Endothelial cell (in vitro differentiated cells): ENCODE results near the gene CEP85. TPM values are rescaled to one million over a fixed set of nuclear protein-coding genes. Genes with fewer than 3 reads are reported as not detected.

ENCODE experiments used
- DNase-seq: peaks from one replicate; pipeline ENCODE4 v3.0.0; 2021; ENCODE audit warnings: low spot score
- H3K27ac Mint-ChIP-seq: one replicate; pipeline ENCODE4 v1.8.0; 2021; ENCODE audit warnings: mixed read lengths, inconsistent platforms; ENCODE audit not compliant: unreplicated experiment
- H3K27me3 Mint-ChIP-seq: one replicate; pipeline ENCODE4 v1.8.0; 2021; ENCODE audit warnings: mild to moderate bottlenecking, moderate library complexity, mixed read lengths, inconsistent platforms; ENCODE audit not compliant: unreplicated experiment
- H3K36me3 Mint-ChIP-seq: one replicate; pipeline ENCODE4 v1.8.0; 2021; ENCODE audit warnings: mild to moderate bottlenecking, low read depth, mixed read lengths, inconsistent platforms; ENCODE audit not compliant: unreplicated experiment
- H3K4me1 Mint-ChIP-seq: one replicate; pipeline ENCODE4 v1.8.0; 2021; ENCODE audit warnings: mild to moderate bottlenecking, mixed read lengths, inconsistent platforms; ENCODE audit not compliant: unreplicated experiment
- H3K4me3 Mint-ChIP-seq: one replicate; pipeline ENCODE4 v1.8.0; 2021; ENCODE audit warnings: mild to moderate bottlenecking, mixed read lengths, inconsistent platforms; ENCODE audit not compliant: unreplicated experiment
- H3K9me3 Mint-ChIP-seq: one replicate; pipeline ENCODE4 v1.8.0; 2021; ENCODE audit warnings: mixed read lengths, inconsistent platforms; ENCODE audit not compliant: unreplicated experiment
- CTCF ChIP-seq: fragments of 200-600 bp; sonication (generic); IDR thresholded peaks from one replicate; pipeline ENCODE4 v1.5.0; 2021; ENCODE audit warnings: antibody characterized with exemption; ENCODE audit not compliant: unreplicated experiment
- total RNA-seq: library from RNA; stranded (reverse); fragmentation: NEBNext Ultra II Directional; extraction: Animal tissue kit (Norgen Biotek cat#: 25700); gene quantifications from one replicate; pipeline ENCODE4 v1.2.1, GENCODE V29; 2021; ENCODE audit not compliant: unreplicated experiment

CEP85 gene
- total RNA-seq, 1 donor from 2014 or later, result 9.7 TPM

- no peaks in the 10 kb centered on the region for H3K9me3 Mint-ChIP-seq
- no peak for TF ChIP-seq CTCF
- H3K36me3 Mint-ChIP-seq, result peaks cover 24% of the 10 kb centered on the region
- H3K27me3 Mint-ChIP-seq, result peaks cover 10% of the 10 kb centered on the region
- no peak for DNase-seq
- peaks cover 29% of the 10 kb centered on the region for H3K4me1 Mint-ChIP-seq
- H3K4me3 Mint-ChIP-seq, result no peak overlapping the region
- no peak overlapping the region for H3K27ac Mint-ChIP-seq
Measured at GRCh38 chr1:26277719-26278118, 43.7 kb downstream of the CEP85 start.

DNA sequence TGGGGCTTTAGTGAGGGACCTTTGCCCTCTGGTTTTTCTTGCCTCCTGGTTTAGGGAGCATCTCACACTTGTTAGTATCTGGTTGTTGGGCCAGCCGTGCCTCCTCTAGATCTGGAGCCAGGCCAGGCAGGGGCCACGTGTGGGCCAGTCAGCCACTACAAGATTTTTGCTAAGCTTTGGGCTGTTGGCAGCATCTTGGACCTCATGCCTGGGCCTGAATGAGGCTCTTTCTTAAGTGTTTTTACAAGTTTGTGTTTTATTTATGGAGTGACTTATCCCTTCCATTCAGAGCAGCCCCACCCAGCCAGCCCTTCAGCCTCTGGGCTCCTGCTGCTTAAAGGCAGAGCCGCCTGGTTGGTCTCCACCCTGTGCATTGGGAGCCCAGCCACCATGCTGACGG, 44.3 kb downstream of the CEP85 start:
- Mint-ChIP-seq H3K27me3 (peaks cover 12% of the 10 kb centered on the region), H3K4me1 (peaks cover 29% of the 10 kb centered on the region), H3K9me3 (no peaks in the 10 kb centered on the region), H3K4me3 (no peak overlapping the region), H3K36me3 (peaks cover 20% of the 10 kb centered on the region), H3K27ac (no peak overlapping the region)
- DNase-seq, result no peak
- TF ChIP-seq CTCF, result no peak

GRCh38 chr1:26278724-26279455, 44.9 kb downstream of the CEP85 start:
- no peaks in the 10 kb centered on the region for H3K9me3 Mint-ChIP-seq
- peak overlapping the region; percentile 93 for H3K4me3 Mint-ChIP-seq
- no peak overlapping the region for H3K27ac Mint-ChIP-seq
- H3K36me3 Mint-ChIP-seq, result peaks cover 22% of the 10 kb centered on the region
- no peak for DNase-seq
- peaks cover 15% of the 10 kb centered on the region for H3K27me3 Mint-ChIP-seq
- TF ChIP-seq CTCF, result no peak
- peaks cover 29% of the 10 kb centered on the region for H3K4me1 Mint-ChIP-seq

DNA sequence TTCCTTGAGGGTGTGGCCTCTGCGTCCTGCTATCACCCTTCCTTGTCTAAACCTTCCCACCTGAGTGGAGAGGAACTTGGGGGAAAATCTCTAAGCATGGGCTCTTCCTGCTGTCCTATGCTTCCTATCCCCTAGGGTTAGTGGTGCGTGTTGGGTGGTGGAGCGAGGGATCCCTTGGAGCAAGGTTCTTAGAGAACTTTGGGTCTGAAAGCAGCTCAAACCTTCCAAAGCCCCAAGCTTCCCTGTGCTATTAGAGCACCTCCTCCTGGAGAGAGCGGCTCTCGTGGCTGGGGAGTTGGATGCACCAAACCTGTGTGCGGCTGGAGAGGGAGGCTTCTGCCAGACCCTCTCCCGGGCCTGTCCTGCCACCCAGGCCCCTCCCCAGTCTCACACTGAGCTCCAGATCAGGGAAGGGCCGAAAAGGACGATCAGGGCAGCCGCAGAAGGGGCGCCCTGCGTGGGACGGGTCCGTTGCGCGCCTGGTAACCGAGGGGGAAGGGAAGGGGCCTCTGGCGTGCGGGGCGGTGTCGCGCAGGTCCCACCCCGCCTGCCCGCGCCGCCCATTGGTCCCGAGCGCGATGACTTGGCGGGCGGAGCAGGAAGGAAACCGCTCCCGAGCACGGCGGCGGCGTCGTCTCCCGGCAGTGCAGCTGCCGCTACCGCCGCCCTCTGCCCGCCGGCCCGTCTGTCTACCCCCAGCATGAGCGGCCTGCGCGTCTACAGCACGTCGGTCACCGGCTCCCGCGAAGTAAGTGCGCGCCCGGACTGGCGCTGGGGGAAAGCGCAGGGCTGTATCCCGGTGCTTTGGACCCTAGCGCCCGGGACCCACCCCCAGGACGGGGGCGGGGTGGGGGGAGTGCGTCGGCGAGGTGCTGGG, 45.7 kb downstream of the CEP85 start, which contains the start of gene SH3BGRL3:
TSS of gene SH3BGRL3 (plus strand) at position 631 of the 877 bp plus-strand sequence. CDS start at position 701, 70 bp downstream.
- H3K36me3 Mint-ChIP-seq, result peaks cover 25% of the 10 kb centered on the region
- H3K27me3 Mint-ChIP-seq, result peaks cover 15% of the 10 kb centered on the region
- peak within 1 kb of the TSS; percentile 93 for H3K4me3 Mint-ChIP-seq
- peak; percentile 78 for DNase-seq
- peak within 1 kb of the TSS; percentile 72 for H3K27ac Mint-ChIP-seq
- H3K9me3 Mint-ChIP-seq, result no peaks in the 10 kb centered on the region
- TF ChIP-seq CTCF, result no peak
- H3K4me1 Mint-ChIP-seq, result peaks cover 26% of the 10 kb centered on the region
